H9 (cell line): ENCODE data around the gene CYBA. TPM values are rescaled to one million over a fixed set of nuclear protein-coding genes. Genes with fewer than 3 reads are reported as not detected.
A peak's percentile ranks its signal among the peaks of the same experiment; 100 is the strongest.

Source experiments
- DNase-seq: peaks from one replicate; pipeline ENCODE4 v3.0.0-alpha.2; 2017
- H2AFZ ChIP-seq: one replicate; pipeline ENCODE4 v1.6.1; 2013; ENCODE audit warnings: mild to moderate bottlenecking, low read length, control low read depth, moderate library complexity
- H2AK5ac ChIP-seq: 2 replicates; pipeline ENCODE4 v1.6.1; 2013; ENCODE audit warnings: low read length, control low read depth, mixed read lengths; ENCODE audit not compliant: insufficient read length
- H2BK120ac ChIP-seq: one replicate; pipeline ENCODE4 v1.6.1; 2013; ENCODE audit warnings: low read depth, mild to moderate bottlenecking, low read length, control low read depth, inconsistent platforms; ENCODE audit not compliant: poor library complexity, severe bottlenecking
- H2BK12ac ChIP-seq: 2 replicates; pipeline ENCODE4 v1.6.1; 2013; ENCODE audit warnings: low read length, control low read depth, mixed read lengths, low read depth; ENCODE audit not compliant: insufficient read length
- H2BK15ac ChIP-seq: 2 replicates; pipeline ENCODE4 v1.6.1; 2013; ENCODE audit warnings: low read depth, low read length, control low read depth
- H2BK20ac ChIP-seq: one replicate; pipeline ENCODE4 v1.6.1; 2013; ENCODE audit warnings: low read depth, mild to moderate bottlenecking, low read length, control low read depth, inconsistent platforms; ENCODE audit not compliant: poor library complexity, severe bottlenecking
- H2BK5ac ChIP-seq: 2 replicates; pipeline ENCODE4 v1.6.1; 2013; ENCODE audit warnings: low read length, control low read depth, mixed read lengths; ENCODE audit not compliant: insufficient read length
- H3K14ac ChIP-seq: 2 replicates; pipeline ENCODE4 v1.6.1; 2013; ENCODE audit warnings: low read length, control low read depth; ENCODE audit not compliant: insufficient read depth
- H3K18ac ChIP-seq: 2 replicates; pipeline ENCODE4 v1.6.1; 2013; ENCODE audit warnings: low read depth, mild to moderate bottlenecking, mixed read lengths, low read length, control low read depth; ENCODE audit not compliant: insufficient read length
- H3K23ac ChIP-seq: 2 replicates; pipeline ENCODE4 v1.6.1; 2013; ENCODE audit warnings: low read length, control low read depth, mixed read lengths, low read depth; ENCODE audit not compliant: insufficient read length
- H3K23me2 ChIP-seq: 2 replicates; pipeline ENCODE4 v1.6.1; 2013; ENCODE audit warnings: low read depth, mild to moderate bottlenecking, mixed read lengths, low read length, control low read depth; ENCODE audit not compliant: insufficient read length, poor library complexity, severe bottlenecking
- H3K27ac ChIP-seq: 2 replicates; pipeline ENCODE4 v1.5.1; 2013; ENCODE audit warnings: low read length, control low read depth, mixed read lengths, low read depth; ENCODE audit not compliant: insufficient read length
- H3K27me3 ChIP-seq: 2 replicates; pipeline ENCODE4 v1.6.1; 2013; ENCODE audit warnings: low read length, control low read depth, inconsistent platforms; ENCODE audit not compliant: insufficient read depth
- H3K4ac ChIP-seq: 2 replicates; pipeline ENCODE4 v1.6.1; 2013; ENCODE audit warnings: low read depth, mild to moderate bottlenecking, control low read depth, inconsistent platforms, low read length, moderate library complexity
- H3K4me1 ChIP-seq: 2 replicates; pipeline ENCODE4 v1.6.1; 2013; ENCODE audit warnings: low read length, control low read depth, inconsistent platforms; ENCODE audit not compliant: insufficient read depth
- H3K4me2 ChIP-seq: 2 replicates; pipeline ENCODE4 v1.6.1; 2013; ENCODE audit warnings: low read length, control low read depth, mixed read lengths; ENCODE audit not compliant: insufficient read length, insufficient read depth
- H3K56ac ChIP-seq: 2 replicates; pipeline ENCODE4 v1.6.1; 2013; ENCODE audit warnings: low read depth, mild to moderate bottlenecking, mixed read lengths, low read length, control low read depth; ENCODE audit not compliant: insufficient read length
- H3K79me1 ChIP-seq: 2 replicates; pipeline ENCODE4 v1.6.1; 2013; ENCODE audit warnings: low read depth, mild to moderate bottlenecking, moderate library complexity, low read length, control low read depth, inconsistent platforms; ENCODE audit not compliant: insufficient read depth, poor library complexity, severe bottlenecking
- H3K79me2 ChIP-seq: 2 replicates; pipeline ENCODE4 v1.6.1; 2013; ENCODE audit warnings: low read length, control low read depth, inconsistent platforms; ENCODE audit not compliant: insufficient read depth
- H3K9ac ChIP-seq: 2 replicates; pipeline ENCODE4 v1.6.1; 2013; ENCODE audit warnings: low read length, control low read depth, mixed read lengths; ENCODE audit not compliant: insufficient read length; ENCODE audit errors: extremely low read depth
- H3K9me3 ChIP-seq: one replicate; pipeline ENCODE4 v1.6.1; 2013; ENCODE audit warnings: low read depth, low read length, inconsistent platforms; ENCODE audit not compliant: control insufficient read depth
- H3T11ph ChIP-seq: one replicate; pipeline ENCODE4 v1.6.1; 2013; ENCODE audit warnings: mild to moderate bottlenecking, low read length, control low read depth, inconsistent platforms
- H4K20me1 ChIP-seq: one replicate; pipeline ENCODE4 v1.6.1; 2013; ENCODE audit not compliant: control insufficient read depth, insufficient read length, insufficient read depth
- H4K5ac ChIP-seq: 2 replicates; pipeline ENCODE4 v1.6.1; 2013; ENCODE audit warnings: low read depth, mild to moderate bottlenecking, mixed read lengths, low read length, control low read depth; ENCODE audit not compliant: insufficient read length
- H4K8ac ChIP-seq: replicated peaks from 2 replicates; pipeline ENCODE4 v1.6.1; 2013; ENCODE audit warnings: low read length, control low read depth, mixed read lengths, low read depth; ENCODE audit not compliant: insufficient read length
- H4K91ac ChIP-seq: 2 replicates; pipeline ENCODE4 v1.6.1; 2013; ENCODE audit warnings: low read depth, mild to moderate bottlenecking, moderate library complexity, mixed read lengths, low read length, control low read depth; ENCODE audit not compliant: insufficient read length
- H3K27ac Mint-ChIP-seq, 3 experiments: 2 replicates in 2 of 3; 3 replicates in 1 of 3; pipeline ENCODE4 v1.8.0; 2020 to 2021; ENCODE audit warnings: mixed read lengths in 3 of 3, mild to moderate bottlenecking in 1 of 3, moderate library complexity in 1 of 3
- H3K27me3 Mint-ChIP-seq: 2 replicates; pipeline ENCODE4 v1.8.0; 2021; ENCODE audit warnings: low read depth, mild to moderate bottlenecking, moderate library complexity, mixed read lengths
- H3K36me3 Mint-ChIP-seq, 3 experiments: 2 replicates in 2 of 3; 3 replicates in 1 of 3; pipeline ENCODE4 v1.8.0; 2020 to 2021; ENCODE audit warnings: low read depth in 3 of 3, mixed read lengths in 3 of 3; ENCODE audit not compliant: insufficient read depth in 1 of 3
- H3K4me1 Mint-ChIP-seq, 2 experiments: 2 replicates each; pipeline ENCODE4 v1.8.0; 2020; ENCODE audit warnings: mixed read lengths in 2 of 2
- H3K4me3 Mint-ChIP-seq, 2 experiments: 2 replicates in 1 of 2; 3 replicates in 1 of 2; pipeline ENCODE4 v1.8.0; 2020 to 2021; ENCODE audit warnings: mild to moderate bottlenecking in 2 of 2, mixed read lengths in 2 of 2, moderate library complexity in 1 of 2
- H3K9me3 Mint-ChIP-seq, 2 experiments: 2 replicates in 1 of 2; 3 replicates in 1 of 2; pipeline ENCODE4 v1.8.0; 2020; ENCODE audit warnings: mild to moderate bottlenecking in 2 of 2, mixed read lengths in 2 of 2, moderate library complexity in 1 of 2
- WGBS: extraction: QIAGEN DNeasy Blood & Tissue Kit; methylation state at CpG from one replicate; pipeline ENCODE4 v1.1.7; 2013; ENCODE audit warnings: missing lambda C conversion rate, low lambda C conversion rate, mixed read lengths; ENCODE audit not compliant: insufficient read length; ENCODE audit errors: extremely low coverage; 5-methylcytosine and 5-hydroxymethylcytosine counted together
- total RNA-seq: library from RNA; stranded (reverse); gene quantifications from 2 replicates; pipeline ENCODE4 v1.2.1, GENCODE V29; 2021
- TF ChIP-seq, protein P1 (sequence below): fragments of 200-600 bp; sonication (generic); conservative IDR thresholded peaks from 3 replicates; pipeline ENCODE4 v1.8.0; 2021; ENCODE audit warnings: antibody characterized with exemption, mild to moderate bottlenecking

CYBA gene
- total RNA-seq, 1 experiment from 2014 or later = 153 TPM

GRCh38 chr16:88649924-88650748, 717 bp downstream of the CYBA start:
- Histone ChIP-seq H3K27ac (no peak overlapping the region), H3K14ac (peak overlapping the region; percentile 21), H3K18ac (no peak overlapping the region), H4K8ac (no peak overlapping the region), H3K27me3 (no peaks in the 10 kb centered on the region), H3K23me2 (peaks cover 17% of the 10 kb centered on the region), H3K79me1 (peaks cover 3% of the 10 kb centered on the region), H2BK120ac (no peak overlapping the region), H3T11ph (no peak overlapping the region), H2BK20ac (no peak overlapping the region), H3K56ac (no peak overlapping the region), H2BK5ac (no peak overlapping the region), H3K4me2 (peak overlapping the region; percentile 66), H2BK15ac (no peak overlapping the region), H3K79me2 (no peaks in the 10 kb centered on the region), H4K91ac (no peak overlapping the region), H3K9ac (peak overlapping the region; percentile 48), H3K9me3 (no peaks in the 10 kb centered on the region), H3K4ac (no peak overlapping the region), H3K4me1 (no peaks in the 10 kb centered on the region; the same call in 1 of the 2 replicates), H2BK12ac (no peak overlapping the region), H4K5ac (no peak overlapping the region), H3K23ac (no peak overlapping the region), H4K20me1 (no peaks in the 10 kb centered on the region), H2AK5ac (no peak overlapping the region), H2AFZ (no peak overlapping the region)
- peaks cover 8 to 20% (median 20%) of the 10 kb centered on the region in 3 experiments; a peak in 6 of 7 replicates for H3K36me3 Mint-ChIP-seq
- peak; percentile 35 for DNase-seq
- no peaks in the 10 kb centered on the region for H3K27me3 Mint-ChIP-seq
- TF ChIP-seq, protein P1, sequence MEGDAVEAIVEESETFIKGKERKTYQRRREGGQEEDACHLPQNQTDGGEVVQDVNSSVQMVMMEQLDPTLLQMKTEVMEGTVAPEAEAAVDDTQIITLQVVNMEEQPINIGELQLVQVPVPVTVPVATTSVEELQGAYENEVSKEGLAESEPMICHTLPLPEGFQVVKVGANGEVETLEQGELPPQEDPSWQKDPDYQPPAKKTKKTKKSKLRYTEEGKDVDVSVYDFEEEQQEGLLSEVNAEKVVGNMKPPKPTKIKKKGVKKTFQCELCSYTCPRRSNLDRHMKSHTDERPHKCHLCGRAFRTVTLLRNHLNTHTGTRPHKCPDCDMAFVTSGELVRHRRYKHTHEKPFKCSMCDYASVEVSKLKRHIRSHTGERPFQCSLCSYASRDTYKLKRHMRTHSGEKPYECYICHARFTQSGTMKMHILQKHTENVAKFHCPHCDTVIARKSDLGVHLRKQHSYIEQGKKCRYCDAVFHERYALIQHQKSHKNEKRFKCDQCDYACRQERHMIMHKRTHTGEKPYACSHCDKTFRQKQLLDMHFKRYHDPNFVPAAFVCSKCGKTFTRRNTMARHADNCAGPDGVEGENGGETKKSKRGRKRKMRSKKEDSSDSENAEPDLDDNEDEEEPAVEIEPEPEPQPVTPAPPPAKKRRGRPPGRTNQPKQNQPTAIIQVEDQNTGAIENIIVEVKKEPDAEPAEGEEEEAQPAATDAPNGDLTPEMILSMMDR = no peak
- no CpG with 5 or more reads among the region's 37 CpGs for WGBS
- peak overlapping the region; percentile 83 to 91 for H3K4me3 Mint-ChIP-seq
- no peaks in the 10 kb centered on the region; a peak in 1 of 5 replicates for H3K9me3 Mint-ChIP-seq
- H3K4me1 Mint-ChIP-seq = peaks cover 8 to 12% of the 10 kb centered on the region in 2 experiments
- H3K27ac Mint-ChIP-seq = no peak overlapping the region; a peak in 2 of 7 replicates
